Naive thymus-derived CD8-positive, alpha-beta T cell (primary cell): ENCODE measurements around the gene SNCAIP. TPM values are rescaled to one million over a fixed set of nuclear protein-coding genes. Genes with fewer than 3 reads are reported as not detected.

ENCODE experiments used
- ATAC-seq, 2 donors: fragments of 150-1000 bp; cut with Tn5 transposase in 1 of 2; sonication (Bioruptor Pico), chemical (Tn5 transposase) in 1 of 2; 1 replicate in 1 of 2; 2 replicates in 1 of 2; pipeline ENCODE4 v1.10.0; 2021; ENCODE audit warnings: mild to moderate bottlenecking in 2 of 2, moderate library complexity in 2 of 2
- POLR2A ChIA-PET: fragments of 350-600 bp; sonication (Branson Sonifier 250); formaldehyde crosslinking; loops from one replicate; lab custom pipeline; 2021; ENCODE audit warnings: antibody characterized with exemption; lab: Charles Lee
- DNase-seq, 10 donors: peaks; one replicate each; pipeline versions ENCODE4 v3.0.0 to v3.0.0-alpha.2; 2020 to 2022
- H3K27ac Mint-ChIP-seq, 10 donors: one replicate each; pipeline ENCODE4 v1.8.0; 2020 to 2022; ENCODE audit warnings: mild to moderate bottlenecking in 10 of 10, mixed read lengths in 10 of 10, moderate library complexity in 4 of 10, inconsistent platforms in 1 of 10
- H3K27me3 Mint-ChIP-seq, 5 donors: one replicate each; pipeline ENCODE4 v1.8.0; 2021 to 2022; ENCODE audit warnings: mixed read lengths in 5 of 5
- H3K36me3 Mint-ChIP-seq, 3 donors: one replicate each; pipeline ENCODE4 v1.8.0; 2020 to 2022; ENCODE audit warnings: mixed read lengths in 3 of 3, mild to moderate bottlenecking in 2 of 3, inconsistent platforms in 1 of 3
- H3K4me1 Mint-ChIP-seq, 4 donors: one replicate each; pipeline ENCODE4 v1.8.0; 2021 to 2022; ENCODE audit warnings: mixed read lengths in 4 of 4
- H3K4me3 Mint-ChIP-seq, 10 donors: one replicate each; pipeline ENCODE4 v1.8.0; 2020 to 2022; ENCODE audit warnings: mild to moderate bottlenecking in 10 of 10, mixed read lengths in 10 of 10, moderate library complexity in 6 of 10, inconsistent platforms in 1 of 10
- H3K9me3 Mint-ChIP-seq, 9 donors: one replicate each; pipeline ENCODE4 v1.8.0; 2020 to 2022; ENCODE audit warnings: mixed read lengths in 9 of 9, mild to moderate bottlenecking in 3 of 9, inconsistent platforms in 1 of 9, moderate library complexity in 1 of 9
- polyA plus RNA-seq, 3 donors: library from polyadenylated mRNA; unstranded; fragments of 300-500 nt; fragmentation: Illumina TruSeq; gene quantifications; one replicate each; pipeline ENCODE4 v1.2.3, GENCODE V29; 2021
- total RNA-seq, 8 experiments: library from RNA in 2 of 8; stranded (reverse) in 2 of 8; gene quantifications; one replicate each; pipeline ENCODE4 v1.2.3 and lab custom pipeline; 2021 to 2026

The SNCAIP gene
- total and polyA plus RNA-seq, 5 experiments from 2014 or later, result not detected

DNA sequence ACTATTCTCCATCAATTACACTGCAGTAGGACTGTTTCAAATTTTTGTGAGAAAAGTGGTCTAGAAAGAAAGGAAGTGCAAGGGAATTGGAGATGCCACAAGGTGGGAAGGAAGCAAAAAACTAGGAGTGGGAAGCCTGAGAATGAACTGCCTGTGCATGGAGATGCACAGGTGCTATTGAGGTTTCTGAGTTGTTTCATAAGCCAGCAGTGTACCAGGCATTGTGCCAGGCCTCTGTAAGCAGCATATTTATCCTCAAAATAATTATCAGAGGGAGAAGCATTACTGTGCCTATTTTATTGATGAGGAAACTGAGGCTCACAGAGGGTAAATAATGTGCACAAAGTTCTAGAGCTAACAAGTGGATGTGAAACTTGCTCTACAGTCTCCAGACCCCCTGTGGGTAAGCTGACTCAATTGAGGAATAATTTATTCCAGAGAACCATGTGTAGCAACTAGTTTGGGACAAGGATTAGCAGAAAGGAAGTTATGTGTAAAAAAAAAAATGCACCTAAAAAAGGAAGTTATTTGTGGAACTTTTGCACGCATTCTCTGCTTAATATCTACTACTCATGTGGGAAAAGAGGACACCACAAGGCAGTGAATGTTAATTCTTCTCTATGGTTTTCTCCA lies 96.7 kb downstream of the SNCAIP start:
- peaks cover 0 to 14% (median 5%) of the 10 kb centered on the region in 5 donors for H3K27me3 Mint-ChIP-seq

DNA sequence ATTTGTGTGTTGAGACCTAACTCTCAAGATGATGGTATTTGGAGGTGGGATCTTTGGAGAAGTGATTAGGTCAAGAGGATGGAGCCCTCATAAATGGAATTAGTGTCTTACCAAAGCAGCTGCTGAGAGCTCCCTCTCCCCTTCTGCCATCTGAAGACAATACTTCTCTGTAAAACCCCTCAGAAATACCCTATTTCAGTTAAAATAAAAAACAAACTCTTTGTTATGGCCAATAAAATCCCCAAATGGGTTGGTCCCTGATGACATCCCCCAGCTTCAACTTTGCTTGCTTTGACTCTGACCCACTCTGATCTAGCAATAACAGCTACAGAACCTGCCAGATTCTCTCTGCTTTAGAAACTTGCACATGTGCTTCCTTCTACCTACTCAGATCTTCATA lies 100.9 kb downstream of the SNCAIP start:
- POLR2A ChIA-PET, result no interaction called here
- H3K27me3 Mint-ChIP-seq, result peaks cover 0 to 22% (median 7%) of the 10 kb centered on the region in 5 donors
- H3K36me3 Mint-ChIP-seq, result no peaks in the 10 kb centered on the region
- H3K27ac Mint-ChIP-seq, result no peak overlapping the region
- DNase-seq (no peak), ATAC-seq (no peak)
- no peak overlapping the region for H3K4me3 Mint-ChIP-seq
- H3K4me1 Mint-ChIP-seq, result no peaks in the 10 kb centered on the region
- peaks cover 0 to 3% (median 0%) of the 10 kb centered on the region in 9 donors for H3K9me3 Mint-ChIP-seq

More for the DNA sequence above, 96.7 kb downstream of the SNCAIP start:
- Mint-ChIP-seq H3K9me3 (peaks cover 0 to 3% (median 0%) of the 10 kb centered on the region in 9 donors), H3K4me3 (no peak overlapping the region), H3K36me3 (no peaks in the 10 kb centered on the region), H3K4me1 (no peaks in the 10 kb centered on the region), H3K27ac (no peak overlapping the region)
- DNase-seq (no peak), ATAC-seq (no peak)
- POLR2A ChIA-PET, result no interaction called here

GRCh38 chr5:122413722-122414121 lies 101.7 kb downstream of the SNCAIP start:
- no peaks in the 10 kb centered on the region for H3K4me1 Mint-ChIP-seq
- peaks cover 0 to 3% (median 0%) of the 10 kb centered on the region in 9 donors for H3K9me3 Mint-ChIP-seq
- no peak for ATAC-seq
- no peaks in the 10 kb centered on the region for H3K36me3 Mint-ChIP-seq
- no peak overlapping the region for H3K27ac Mint-ChIP-seq
- POLR2A ChIA-PET, result no interaction called here
- peaks cover 0 to 25% (median 8%) of the 10 kb centered on the region in 5 donors for H3K27me3 Mint-ChIP-seq
- H3K4me3 Mint-ChIP-seq, result no peak overlapping the region
- no peak for DNase-seq

DNA sequence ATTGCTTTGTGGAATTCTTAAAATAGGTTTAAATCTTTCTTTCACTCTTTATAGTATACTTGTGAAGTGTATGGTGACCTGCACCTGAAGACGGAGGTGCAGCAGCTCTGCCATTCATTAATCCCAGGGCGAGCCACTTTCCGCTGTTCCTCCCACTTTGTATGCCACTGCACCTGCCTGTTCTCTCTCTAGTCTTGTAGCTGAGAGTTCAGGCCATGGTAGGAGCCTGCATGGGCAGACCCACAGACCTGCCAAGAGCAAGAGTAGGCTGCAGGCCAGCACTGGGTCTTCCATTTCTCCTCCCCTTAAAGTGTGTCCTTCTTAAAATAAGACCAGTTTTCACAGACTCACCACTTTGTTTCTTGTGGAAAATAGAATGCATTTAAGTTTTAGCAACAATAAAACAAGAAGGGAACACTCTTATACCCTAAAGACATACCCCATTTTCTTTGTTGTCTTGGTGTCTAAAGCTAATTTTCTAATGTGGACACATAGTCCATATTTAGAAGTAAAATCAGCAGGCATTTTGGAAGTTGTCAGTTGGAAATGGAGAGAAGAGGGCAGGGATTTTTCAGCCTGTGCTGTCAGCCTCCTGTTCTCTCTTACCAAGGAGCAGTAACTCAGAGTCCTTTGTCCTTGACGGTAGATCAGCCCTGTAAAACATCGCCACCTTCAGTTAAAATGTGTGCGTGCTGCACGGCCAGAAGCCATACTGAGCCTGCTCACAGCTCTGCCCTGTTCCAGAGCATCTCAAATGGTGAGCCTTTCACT lies 103.2 kb downstream of the SNCAIP start:
- H3K27me3 Mint-ChIP-seq, result peaks cover 0 to 29% (median 10%) of the 10 kb centered on the region in 5 donors
- POLR2A ChIA-PET, result no interaction called here
- DNase-seq, result no peak
- H3K9me3 Mint-ChIP-seq, result peaks cover 0 to 3% (median 0%) of the 10 kb centered on the region in 9 donors
- ATAC-seq, result no peak
- no peaks in the 10 kb centered on the region for H3K4me1 Mint-ChIP-seq
- no peak overlapping the region for H3K27ac Mint-ChIP-seq
- H3K4me3 Mint-ChIP-seq, result no peak overlapping the region
- no peaks in the 10 kb centered on the region for H3K36me3 Mint-ChIP-seq

GRCh38 chr5:122415801-122416120 lies 103.7 kb downstream of the SNCAIP start:
- no peak overlapping the region for H3K27ac Mint-ChIP-seq
- POLR2A ChIA-PET, result no interaction called here

DNA sequence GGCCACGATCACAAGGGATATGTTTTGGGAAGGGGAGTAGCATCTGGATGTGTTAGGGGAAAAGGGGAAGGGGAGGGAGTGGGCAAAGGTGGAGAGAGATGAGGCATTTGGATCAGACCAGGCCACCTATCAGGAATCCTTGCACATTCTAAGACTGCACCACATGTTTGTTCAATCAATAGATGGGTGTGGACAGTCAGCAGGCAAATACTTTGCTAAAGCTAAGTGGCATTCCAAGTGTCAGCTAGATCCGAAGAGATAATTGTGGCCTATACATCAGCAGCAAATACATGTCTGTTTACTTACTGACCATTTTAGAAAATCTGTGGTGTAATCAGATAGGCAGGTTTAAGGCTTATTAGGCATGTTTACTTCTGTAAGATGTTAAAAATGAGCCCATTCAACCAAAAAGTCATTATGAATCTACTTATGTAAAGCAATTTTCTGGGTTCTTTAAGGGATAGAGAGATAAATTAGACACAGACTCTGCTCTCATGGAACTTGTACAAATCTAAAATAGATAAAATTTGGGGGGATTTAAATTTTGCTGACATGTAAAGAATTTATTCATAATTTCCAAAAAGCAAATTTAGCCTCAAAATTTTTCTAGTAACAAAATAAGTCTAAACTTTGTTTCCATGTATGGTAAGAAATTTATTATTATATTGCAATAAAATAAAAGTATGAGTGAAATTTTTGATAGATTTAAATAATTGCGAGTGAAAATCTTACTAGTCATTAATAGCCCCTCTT lies 107.3 kb downstream of the SNCAIP start:
- H3K36me3 Mint-ChIP-seq, result no peaks in the 10 kb centered on the region
- no peak overlapping the region for H3K4me3 Mint-ChIP-seq
- DNase-seq (no peak), ATAC-seq (no peak)
- no peaks in the 10 kb centered on the region for H3K4me1 Mint-ChIP-seq
- no peaks in the 10 kb centered on the region for H3K9me3 Mint-ChIP-seq
- POLR2A ChIA-PET, result no interaction called here
- H3K27ac Mint-ChIP-seq, result no peak overlapping the region
- peaks cover 0 to 15% (median 8%) of the 10 kb centered on the region in 5 donors for H3K27me3 Mint-ChIP-seq

More at GRCh38 chr5:122415801-122416120, 103.7 kb downstream of the SNCAIP start:
- Mint-ChIP-seq H3K36me3 (no peaks in the 10 kb centered on the region), H3K4me3 (no peak overlapping the region), H3K9me3 (peaks cover 0 to 3% (median 0%) of the 10 kb centered on the region in 9 donors), H3K4me1 (no peaks in the 10 kb centered on the region), H3K27me3 (peaks cover 0 to 29% (median 10%) of the 10 kb centered on the region in 5 donors)
- ATAC-seq, result no peak
- no peak for DNase-seq

DNA sequence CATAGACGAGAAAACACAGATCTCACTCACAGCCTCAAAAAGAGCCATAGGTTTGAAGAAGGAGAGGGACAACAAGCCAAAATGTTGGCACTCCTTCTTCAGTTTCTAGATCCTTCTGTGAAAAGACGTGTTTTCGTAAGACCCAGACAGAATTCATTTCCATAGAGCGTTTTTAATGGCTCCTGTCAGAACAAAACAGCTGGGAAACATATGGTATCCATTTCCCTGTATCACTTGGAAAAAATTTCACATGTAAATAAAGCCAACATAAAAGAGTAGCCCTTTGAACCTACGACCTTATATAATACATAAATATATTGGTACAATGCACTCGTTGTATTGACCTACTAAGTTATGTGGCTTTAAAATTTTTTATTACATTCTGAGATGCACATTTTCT lies 108.1 kb downstream of the SNCAIP start:
- POLR2A ChIA-PET, result no interaction called here
- Mint-ChIP-seq H3K27ac (no peak overlapping the region), H3K27me3 (peaks cover 0 to 15% (median 8%) of the 10 kb centered on the region in 5 donors), H3K4me1 (no peaks in the 10 kb centered on the region), H3K36me3 (no peaks in the 10 kb centered on the region), H3K4me3 (no peak overlapping the region), H3K9me3 (peaks cover 0 to 2% (median 0%) of the 10 kb centered on the region in 9 donors)
- ATAC-seq (no peak), DNase-seq (no peak)

DNA sequence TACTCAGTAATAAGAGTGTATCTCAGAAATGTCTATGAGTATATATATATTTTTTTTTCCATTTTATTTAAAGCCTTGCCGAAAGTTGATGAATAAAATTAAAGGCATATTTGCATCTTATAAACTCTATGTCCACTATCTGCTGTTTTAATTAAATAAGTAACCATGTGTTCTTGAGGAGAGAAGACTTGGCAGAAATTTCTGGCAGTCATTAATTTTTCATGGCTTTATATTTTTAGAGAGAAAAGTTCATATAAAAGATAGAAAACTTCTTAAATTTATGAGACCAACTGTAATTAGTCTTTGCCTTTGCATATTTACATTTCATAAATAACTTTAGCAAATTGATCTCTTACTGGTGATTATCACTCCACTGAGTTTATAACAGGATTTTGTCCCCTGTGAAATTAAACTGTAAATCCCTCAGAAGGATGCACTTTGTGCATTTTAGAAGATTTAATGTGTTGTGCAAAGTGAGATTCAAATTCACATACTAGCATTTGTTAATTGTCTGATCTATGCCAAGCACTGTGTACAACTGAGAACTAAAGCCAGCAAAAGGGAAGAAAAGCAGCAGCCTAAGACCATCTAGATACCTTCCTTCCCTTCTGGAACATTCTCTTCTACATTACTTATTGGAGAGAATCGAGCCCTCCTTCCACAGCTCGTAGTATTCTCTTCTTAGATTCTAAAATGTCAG lies 108.7 kb downstream of the SNCAIP start:
- DNase-seq, result no peak
- POLR2A ChIA-PET, result no interaction called here

DNA sequence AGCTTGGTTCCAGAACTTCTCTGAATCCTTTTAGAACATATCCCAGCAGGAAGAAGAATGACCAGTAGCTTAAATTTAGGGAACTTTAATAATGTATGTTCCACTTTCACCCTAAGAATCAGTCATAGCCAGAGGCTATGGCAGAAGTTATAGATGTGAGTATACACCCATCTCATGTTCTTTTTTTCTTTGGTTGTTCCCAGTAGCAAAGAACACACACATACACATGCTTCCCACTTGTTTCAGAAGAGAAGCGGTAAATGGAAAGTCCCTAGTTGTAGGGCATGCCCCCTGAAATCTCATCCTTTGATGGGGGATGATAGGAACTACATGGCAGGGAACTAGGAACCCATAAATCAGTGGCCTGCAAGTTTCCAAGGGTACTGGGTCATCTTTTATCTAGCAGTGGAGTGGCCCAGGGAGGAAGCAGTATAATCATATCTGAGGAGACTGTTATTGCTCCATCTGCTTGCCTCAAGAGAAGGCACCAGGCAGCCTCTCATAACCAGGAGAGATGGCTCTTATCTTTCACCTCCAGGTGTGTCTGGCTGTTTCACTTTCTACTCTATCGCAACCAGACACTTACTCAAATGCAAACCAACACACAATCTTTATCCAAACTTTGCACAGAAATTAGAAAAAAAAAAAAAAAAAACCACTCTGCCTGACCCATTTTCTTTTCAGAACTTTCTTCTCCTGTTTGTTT lies 109.5 kb downstream of the SNCAIP start:
- H3K36me3 Mint-ChIP-seq, result no peaks in the 10 kb centered on the region
- no peaks in the 10 kb centered on the region for H3K4me1 Mint-ChIP-seq
- ATAC-seq (no peak), DNase-seq (no peak)
- H3K27me3 Mint-ChIP-seq, result peaks cover 0 to 15% (median 5%) of the 10 kb centered on the region in 5 donors
- H3K9me3 Mint-ChIP-seq, result peaks cover 0 to 2% (median 0%) of the 10 kb centered on the region in 9 donors
- POLR2A ChIA-PET, result no interaction called here
- no peak overlapping the region for H3K27ac Mint-ChIP-seq
- H3K4me3 Mint-ChIP-seq, result no peak overlapping the region

More for the DNA sequence above, 108.7 kb downstream of the SNCAIP start:
- Mint-ChIP-seq H3K27ac (no peak overlapping the region), H3K4me1 (no peaks in the 10 kb centered on the region), H3K4me3 (no peak overlapping the region), H3K27me3 (peaks cover 0 to 18% (median 8%) of the 10 kb centered on the region in 5 donors), H3K9me3 (peaks cover 0 to 2% (median 0%) of the 10 kb centered on the region in 9 donors), H3K36me3 (no peaks in the 10 kb centered on the region)
- no peak for ATAC-seq

- Mint-ChIP-seq H3K4me3 (no peak overlapping the region), H3K27ac (no peak overlapping the region)
Measured at GRCh38 chr5:122423221-122423620, 111.2 kb downstream of the SNCAIP start.

GRCh38 chr5:122424132-122424531 lies 112.1 kb downstream of the SNCAIP start:
- H3K4me1 Mint-ChIP-seq, result no peaks in the 10 kb centered on the region
- no peaks in the 10 kb centered on the region for H3K36me3 Mint-ChIP-seq
- DNase-seq (no peak), ATAC-seq (no peak)
- peaks cover 0 to 7% (median 0%) of the 10 kb centered on the region in 5 donors for H3K27me3 Mint-ChIP-seq
- H3K27ac Mint-ChIP-seq, result no peak overlapping the region
- peaks cover 0 to 7% (median 0%) of the 10 kb centered on the region in 9 donors for H3K9me3 Mint-ChIP-seq
- POLR2A ChIA-PET, result no interaction called here
- no peak overlapping the region for H3K4me3 Mint-ChIP-seq

More at GRCh38 chr5:122423221-122423620, 111.2 kb downstream of the SNCAIP start:
- Mint-ChIP-seq H3K4me1 (no peaks in the 10 kb centered on the region), H3K27me3 (peaks cover 0 to 9% (median 1%) of the 10 kb centered on the region in 5 donors), H3K9me3 (peaks cover 0 to 2% (median 0%) of the 10 kb centered on the region in 9 donors), H3K36me3 (no peaks in the 10 kb centered on the region)
- ATAC-seq (no peak), DNase-seq (no peak)
- POLR2A ChIA-PET, result no interaction called here

DNA sequence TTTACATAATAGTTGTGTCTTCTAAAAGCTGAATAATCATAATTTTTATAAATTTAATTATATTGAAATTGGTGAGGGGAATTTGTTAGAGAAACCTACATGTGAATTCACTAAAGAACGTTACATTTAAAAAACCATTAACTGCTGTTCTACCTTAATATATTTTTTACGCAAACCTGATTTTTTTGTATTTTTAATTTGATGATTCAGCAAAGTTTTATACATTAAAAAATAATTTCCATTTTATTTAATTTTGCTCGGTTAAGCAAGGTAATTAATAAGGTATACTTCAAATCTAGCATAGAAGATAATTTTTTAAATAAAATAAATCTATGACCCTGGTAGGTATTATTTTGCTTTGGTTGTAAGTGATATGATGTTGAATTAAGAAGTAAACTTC lies 114.3 kb downstream of the SNCAIP start:
- ATAC-seq (no peak), DNase-seq (no peak)
- H3K27me3 Mint-ChIP-seq, result peaks cover 0 to 7% (median 0%) of the 10 kb centered on the region in 5 donors
- H3K9me3 Mint-ChIP-seq, result peaks cover 0 to 14% (median 1%) of the 10 kb centered on the region in 9 donors
- no peaks in the 10 kb centered on the region for H3K36me3 Mint-ChIP-seq
- H3K4me1 Mint-ChIP-seq, result no peaks in the 10 kb centered on the region
- H3K4me3 Mint-ChIP-seq, result no peak overlapping the region
- H3K27ac Mint-ChIP-seq, result no peak overlapping the region
- POLR2A ChIA-PET, result no interaction called here
